ENCODE data around the gene PNKD. TPM values are rescaled to one million over a fixed set of nuclear protein-coding genes. Genes with fewer than 3 reads are reported as not detected.

The PNKD gene
- total RNA-seq, 4 donors from 2014 or later = 20.1 to 35.8 (median 31.9) TPM

GRCh38 chr2:218392891-218393462 is 122.7 kb downstream of the PNKD start:
- TF ChIP-seq POLR2A (IDR thresholded peaks at IDR 0.05) (no peak), CTCF (IDR thresholded peaks at IDR 0.05 in 4 of 5, conservative IDR thresholded peaks at IDR 0.05 in 1 of 5) (no peak)
- Histone ChIP-seq H3K36me3 (no peaks in the 10 kb centered on the region), H3K4me1 (peaks cover 13 to 16% of the 10 kb centered on the region in 2 donors), H3K27ac (no peak overlapping the region), H3K27me3 (no peaks in the 10 kb centered on the region), H3K9me3 (no peaks in the 10 kb centered on the region), H3K4me3 (no peak overlapping the region)
- intact Hi-C loops (cut with DNase I; ENCODE audit: low total_unique reads) (loop anchor here (10.0 kb wide), 1 partner anchor 442 kb away; the partner anchor contains the start of gene PRKAG3), in situ Hi-C loops (cut with MboI; ENCODE audit: low sequenced_read_pairs in 4 of 4) (loop anchor here in 1 of 4 donors (10.0 kb wide), 1 partner anchor 118 kb away; the partner anchor contains the start of genes AAMP and PNKD)
- no peak for DNase-seq
- ATAC-seq = no peak

GRCh38 chr2:218393750-218394290 is 123.5 kb downstream of the PNKD start:
- Histone ChIP-seq H3K27me3 (no peaks in the 10 kb centered on the region), H3K4me3 (no peak overlapping the region), H3K36me3 (no peaks in the 10 kb centered on the region), H3K27ac (no peak overlapping the region), H3K9me3 (no peaks in the 10 kb centered on the region), H3K4me1 (peaks cover 15 to 20% of the 10 kb centered on the region in 2 donors)
- intact Hi-C loops (cut with DNase I; ENCODE audit: low total_unique reads) = loop anchor here (10.0 kb wide), 1 partner anchor 441 kb away; the partner anchor contains the start of gene PRKAG3
- ATAC-seq = no peak
- TF ChIP-seq POLR2A (IDR thresholded peaks at IDR 0.05) = no peak
- TF ChIP-seq CTCF (IDR thresholded peaks at IDR 0.05 in 4 of 5, conservative IDR thresholded peaks at IDR 0.05 in 1 of 5) = no peak
- DNase-seq = no peak
- in situ Hi-C loops (cut with MboI; ENCODE audit: low sequenced_read_pairs in 4 of 4) = loop anchor here in 1 of 4 donors (10.0 kb wide), 1 partner anchor 119 kb away; the partner anchor contains the start of genes AAMP and PNKD

- no peaks in the 10 kb centered on the region for H3K36me3 ChIP-seq
- H3K9me3 ChIP-seq = no peaks in the 10 kb centered on the region
- H3K4me1 ChIP-seq = peaks cover 15 to 23% of the 10 kb centered on the region in 2 donors
- H3K4me3 ChIP-seq = no peak overlapping the region
- in situ Hi-C loops (cut with MboI; ENCODE audit: low sequenced_read_pairs in 4 of 4) = loop anchor here in 1 of 4 donors (10.0 kb wide), 1 partner anchor 120 kb away; the partner anchor contains the start of genes AAMP and PNKD
- no peak for ATAC-seq
- intact Hi-C loops (cut with DNase I; ENCODE audit: low total_unique reads) = loop anchor here (5.0 to 10.0 kb wide), 4 partner anchors 263 to 1982 kb away; partner anchors contain the start of genes BCS1L, PRKAG3, RNF25 and SMARCAL1
- DNase-seq = no peak
- H3K27me3 ChIP-seq = no peaks in the 10 kb centered on the region
- TF ChIP-seq POLR2A (IDR thresholded peaks at IDR 0.05) (no peak), CTCF (IDR thresholded peaks at IDR 0.05 in 4 of 5, conservative IDR thresholded peaks at IDR 0.05 in 1 of 5) (no peak)
- no peak overlapping the region for H3K27ac ChIP-seq
Measured at GRCh38 chr2:218394298-218395089, 124.2 kb downstream of the PNKD start.

- no peak for TF ChIP-seq CTCF (IDR thresholded peaks at IDR 0.05 in 4 of 5, conservative IDR thresholded peaks at IDR 0.05 in 1 of 5)
- TF ChIP-seq POLR2A (IDR thresholded peaks at IDR 0.05) = no peak
- H3K9me3 ChIP-seq = no peaks in the 10 kb centered on the region
- H3K4me1 ChIP-seq = peaks cover 15 to 23% of the 10 kb centered on the region in 2 donors
- peak overlapping the region; percentile 97 to 100 (median 98) for H3K27ac ChIP-seq
- H3K27me3 ChIP-seq = no peaks in the 10 kb centered on the region
- in situ Hi-C loops (cut with MboI; ENCODE audit: low sequenced_read_pairs in 4 of 4) (loop anchor here in 1 of 4 donors (10.0 kb wide), 1 partner anchor 120 kb away; the partner anchor contains the start of genes AAMP and PNKD), intact Hi-C loops (cut with DNase I; ENCODE audit: low total_unique reads) (loop anchor here (5.0 to 10.0 kb wide), 4 partner anchors 262 to 1983 kb away; partner anchors contain the start of genes BCS1L, PRKAG3, RNF25 and SMARCAL1)
- no peaks in the 10 kb centered on the region for H3K36me3 ChIP-seq
- H3K4me3 ChIP-seq = no peak overlapping the region
- no peak for DNase-seq
- ATAC-seq = no peak
Measured at GRCh38 chr2:218395090-218395444, 124.7 kb downstream of the PNKD start.
